Measurements from ENCODE around the gene PLAAT2. TPM values are rescaled to one million over a fixed set of nuclear protein-coding genes. Genes with fewer than 3 reads are reported as not detected.

Gene PLAAT2
- total and polyA plus RNA-seq, 9 of the 15 experiments (the other 6 are each of a cell fraction or from before 2014, with no cell fraction given): not detected

- no peak for TF ChIP-seq SP2 (IDR thresholded peaks at IDR 0.05; ENCODE audit: extremely low read depth, low read depth, low read length, poor library complexity, severe bottlenecking)
- no peak for TF ChIP-seq TCF3 (CRISPR knock-in tag; IDR thresholded peaks at IDR 0.05)
- no peak for TF ChIP-seq TCFL5 (CRISPR knock-in tag; conservative IDR thresholded peaks at IDR 0.05)
- TF ChIP-seq TEAD2 (tag; IDR thresholded peaks at IDR 0.05): no peak
- no peak for TF ChIP-seq DPF2 (IDR thresholded peaks at IDR 0.05)
- no peak for TF ChIP-seq ZBTB11 (CRISPR knock-in tag; IDR thresholded peaks at IDR 0.05)
- peak; percentile 82 for TF ChIP-seq RBM25 (IDR thresholded peaks at IDR 0.05; ENCODE audit: low read depth, low read length, severe bottlenecking)
- no peak for TF ChIP-seq ELF1 (tag; IDR thresholded peaks at IDR 0.05)
Observed at GRCh38 chr11:63504933-63505586, 58.1 kb downstream of the PLAAT2 start (continued).

Data from K562 (cell line).